NCI-H345 treated with DMSO at 0.1 percent for 48 hours (cell line): ENCODE results near the gene HIP1R.
"Not testable (repeated sequence)": the region's sequence is repeated elsewhere in the genome, so short reads cannot be mapped to it uniquely, and the experiment has no call there.

ENCODE experiments used
- DNase-seq: peaks from one replicate; lab custom pipeline; 2025; ENCODE audit not compliant: unreplicated experiment; lab: John Stamatoyannopoulos, UW

Gene HIP1R

GRCh38 chr12:122893208-122894153, 58.2 kb downstream of the HIP1R start:
- no peak for DNase-seq

- DNase-seq: no peak
Measured at GRCh38 chr12:122894193-122895121, 59.2 kb downstream of the HIP1R start.

DNA sequence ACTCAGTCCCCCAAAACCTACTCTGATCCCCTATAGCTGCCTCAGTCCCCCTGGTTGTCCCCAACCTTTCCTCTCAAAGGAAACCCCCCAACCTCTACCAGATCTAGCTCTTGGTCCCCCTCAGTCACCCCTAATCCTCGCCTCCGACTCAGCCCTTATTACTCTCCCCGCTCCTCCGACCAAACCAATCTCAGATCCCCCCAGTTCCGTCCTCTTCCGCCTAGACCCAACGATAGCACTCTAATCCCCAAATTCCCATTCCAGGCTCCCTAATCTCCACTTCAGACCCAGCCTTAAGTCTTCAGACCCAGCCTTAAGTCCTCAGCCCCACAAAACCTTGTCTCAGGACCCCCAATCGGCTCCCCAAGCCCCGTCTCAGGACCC, 60.1 kb downstream of the HIP1R start:
- DNase-seq: no peak

GRCh38 chr12:122895704-122896636, 60.7 kb downstream of the HIP1R start, which contains the start of gene VPS37B:
VPS37B (minus strand) TSS chr12:122896124; CDS start chr12:122896062, 62 bp downstream.
- peak; percentile 33 for DNase-seq

DNA sequence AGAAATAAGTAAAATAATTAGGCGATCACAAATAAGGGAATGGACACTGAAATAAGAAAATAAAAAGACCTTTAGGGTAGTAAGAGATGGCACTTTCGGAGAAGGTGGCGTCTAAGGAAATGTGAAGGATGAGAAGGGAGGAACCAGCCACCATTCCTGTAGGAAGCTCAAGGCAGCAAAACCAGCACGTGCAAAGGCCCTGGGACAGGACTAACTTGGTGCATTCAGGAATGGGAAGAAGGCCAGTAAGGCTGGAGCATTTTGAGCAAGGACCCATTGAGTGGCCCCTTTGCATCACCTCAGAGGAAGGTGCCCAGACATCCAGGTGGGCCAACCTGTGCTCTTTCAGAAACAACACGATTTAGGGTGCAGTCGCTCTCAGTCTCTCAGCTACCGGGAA, 61.4 kb downstream of the HIP1R start:
- no peak for DNase-seq

GRCh38 chr12:122899887-122900286, 64.6 kb downstream of the HIP1R start:
- no peak for DNase-seq

DNA sequence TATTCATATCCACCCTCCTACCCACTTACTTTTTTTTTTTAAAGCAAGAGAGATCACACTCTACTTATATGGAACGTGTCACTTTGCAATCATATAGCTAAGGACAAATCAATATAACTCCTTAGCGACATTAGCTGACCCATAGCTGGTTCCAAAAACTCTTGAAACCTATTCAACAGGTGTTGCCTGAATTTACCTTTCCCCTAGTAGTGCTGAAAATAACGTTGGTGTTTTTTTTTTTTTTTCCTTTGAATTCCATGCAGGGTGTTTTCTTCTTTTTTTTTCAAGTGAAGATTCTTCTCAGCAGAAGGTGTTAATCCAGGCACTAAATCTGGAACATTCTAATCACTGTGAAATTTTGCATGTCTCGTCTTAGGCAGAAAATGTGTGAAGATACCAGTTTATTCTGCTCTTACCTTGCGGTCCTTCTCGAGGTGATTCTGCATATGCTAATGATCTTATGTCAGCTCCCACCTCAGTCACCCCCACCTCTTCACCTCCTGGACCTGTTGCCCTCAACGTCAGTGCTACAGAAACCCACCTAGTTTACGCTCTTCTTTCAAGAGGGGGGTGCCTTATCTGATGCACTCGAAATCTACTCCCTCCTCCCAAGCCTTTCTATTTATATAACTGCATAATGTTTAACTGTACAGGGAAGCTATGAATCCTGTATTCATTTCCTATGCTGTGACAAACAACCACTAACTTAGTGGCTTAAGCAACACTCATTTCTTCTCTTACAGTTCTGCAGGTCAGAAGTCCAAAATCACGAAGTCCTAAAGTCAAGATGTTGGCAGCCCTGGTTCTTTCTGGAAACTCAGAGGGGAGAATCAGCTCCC, 67.8 kb downstream of the HIP1R start:
- DNase-seq: no peak

- DNase-seq: no peak
Measured at GRCh38 chr12:122903693-122904034, 68.4 kb downstream of the HIP1R start.

- DNase-seq: not testable (repeated sequence)
Measured at GRCh38 chr12:122905258-122905657, 70.0 kb downstream of the HIP1R start.

DNA sequence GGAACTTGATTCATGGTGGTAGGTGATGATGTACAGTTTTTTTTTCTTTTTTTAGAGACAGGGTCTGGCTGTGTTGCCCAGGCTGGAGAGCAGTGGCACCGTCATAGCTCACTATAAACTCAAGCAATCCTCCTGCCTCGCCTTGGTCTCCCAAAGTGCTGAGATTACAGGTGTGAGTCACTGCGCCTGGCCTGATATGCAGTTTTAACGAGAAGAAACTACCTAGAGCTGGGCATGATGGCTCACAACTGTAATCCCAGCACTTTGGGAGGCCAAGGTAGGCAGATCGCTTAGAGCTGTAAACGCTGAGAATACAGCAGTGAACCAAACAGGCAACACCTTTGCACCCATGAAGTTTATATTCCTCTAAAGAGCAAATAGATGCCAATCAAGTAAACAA, 73.7 kb downstream of the HIP1R start:
- no peak for DNase-seq

DNA sequence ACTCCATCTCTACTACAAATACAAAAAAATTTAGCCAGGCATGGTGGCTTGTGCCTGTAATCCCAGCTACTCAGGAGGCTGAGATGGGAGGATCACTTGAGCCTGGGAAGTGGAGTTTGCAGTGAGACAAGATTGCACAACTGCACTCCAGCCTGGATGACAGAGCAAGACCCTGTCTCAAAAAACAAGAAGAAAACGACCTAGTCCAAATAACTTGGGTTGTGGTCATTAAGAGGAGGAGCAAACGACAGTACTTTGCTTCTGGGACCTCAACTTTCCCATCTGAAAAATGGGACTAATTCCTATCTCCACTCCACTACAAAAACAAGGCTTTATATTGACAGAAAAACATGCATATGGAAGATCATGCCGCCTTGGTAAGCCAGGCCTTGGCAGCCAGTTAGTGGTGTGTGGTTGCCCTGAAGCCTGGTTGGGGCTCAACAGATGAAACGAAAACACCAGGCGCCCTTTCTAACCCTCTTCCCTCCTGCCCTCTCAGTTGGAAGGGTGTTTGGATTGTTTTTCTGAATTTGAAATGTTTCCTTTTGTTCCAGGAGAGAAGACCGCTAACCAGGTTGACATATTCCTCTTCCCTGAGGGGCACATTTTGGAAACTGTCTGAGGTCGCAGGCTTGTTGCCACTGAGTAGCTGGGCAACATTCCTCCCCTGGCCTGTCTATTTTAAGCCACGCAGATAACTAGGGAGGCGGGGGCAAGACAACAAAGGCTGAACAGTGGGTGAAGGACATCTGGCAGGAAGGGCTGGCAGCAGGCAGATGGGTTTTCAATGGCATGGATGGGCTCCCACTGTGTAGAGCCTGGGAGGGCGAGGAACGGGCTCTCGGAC, 74.4 kb downstream of the HIP1R start:
- peak; percentile 89 for DNase-seq
